ENCODE results near the gene PDCD7.
A peak's percentile ranks its signal among the peaks of the same experiment; 100 is the strongest.
"Not testable (repeated sequence)": the region's sequence is repeated elsewhere in the genome, so short reads cannot be mapped to it uniquely, and the experiment has no call there.

Gene PDCD7

GRCh38 chr15:65133548-65134200 is at the start of gene PDCD7:
Gene PDCD7, minus strand, starts transcription at chr15:65133808. Its CDS starts 27 bp downstream, at chr15:65133781.
- peak within 1 kb of the TSS; percentile 93 for H3K27ac Mint-ChIP-seq
- peaks cover 19% of the 10 kb centered on the region for H3K4me1 Mint-ChIP-seq (ENCODE audit: low read depth)
- peaks cover 10% of the 10 kb centered on the region for H3K36me3 Mint-ChIP-seq (ENCODE audit: low read depth)
- H3K4me3 Mint-ChIP-seq, result peak within 1 kb of the TSS; percentile 90
- no peaks in the 10 kb centered on the region for H3K27me3 Mint-ChIP-seq (ENCODE audit: low read depth)
- peaks cover 9% of the 10 kb centered on the region for H3K9me3 Mint-ChIP-seq
- DNase-seq (ENCODE audit: low spot score), result peak; percentile 84

- H3K27me3 Mint-ChIP-seq (ENCODE audit: low read depth), result no peaks in the 10 kb centered on the region
- no peak for DNase-seq (ENCODE audit: low spot score)
- H3K4me1 Mint-ChIP-seq (ENCODE audit: low read depth), result peaks cover 25% of the 10 kb centered on the region
- peak overlapping the region; percentile 26 for H3K27ac Mint-ChIP-seq
- H3K36me3 Mint-ChIP-seq (ENCODE audit: low read depth), result peaks cover 25% of the 10 kb centered on the region
- H3K9me3 Mint-ChIP-seq, result no peaks in the 10 kb centered on the region
- H3K4me3 Mint-ChIP-seq, result peak overlapping the region; percentile 96
These were observed 48.9 kb upstream of the PDCD7 start for GRCh38 chr15:65182538-65182937.

GRCh38 chr15:65181582-65182353 is 48.2 kb upstream of the PDCD7 start:
- H3K27ac Mint-ChIP-seq; DNase-seq (ENCODE audit: low spot score); H3K9me3 Mint-ChIP-seq; H3K27me3 Mint-ChIP-seq (ENCODE audit: low read depth): not testable (repeated sequence)
- Mint-ChIP-seq H3K4me3 (peak overlapping the region; percentile 41), H3K36me3 (ENCODE audit: low read depth) (peaks cover 29% of the 10 kb centered on the region), H3K4me1 (ENCODE audit: low read depth) (peaks cover 25% of the 10 kb centered on the region)

GRCh38 chr15:65180167-65180566 is 46.6 kb upstream of the PDCD7 start:
- H3K4me1 Mint-ChIP-seq (ENCODE audit: low read depth), result peaks cover 20% of the 10 kb centered on the region
- no peaks in the 10 kb centered on the region for H3K27me3 Mint-ChIP-seq (ENCODE audit: low read depth)
- no peak overlapping the region for H3K27ac Mint-ChIP-seq
- H3K9me3 Mint-ChIP-seq, result no peaks in the 10 kb centered on the region
- H3K36me3 Mint-ChIP-seq (ENCODE audit: low read depth), result peaks cover 34% of the 10 kb centered on the region
- no peak overlapping the region for H3K4me3 Mint-ChIP-seq
- DNase-seq (ENCODE audit: low spot score), result no peak

GRCh38 chr15:65177901-65178300 is 44.3 kb upstream of the PDCD7 start:
- Mint-ChIP-seq H3K4me1 (ENCODE audit: low read depth) (peaks cover 12% of the 10 kb centered on the region), H3K27me3 (ENCODE audit: low read depth) (no peaks in the 10 kb centered on the region), H3K4me3 (no peak overlapping the region), H3K27ac (no peak overlapping the region), H3K36me3 (ENCODE audit: low read depth) (peaks cover 32% of the 10 kb centered on the region), H3K9me3 (no peaks in the 10 kb centered on the region)
- DNase-seq (ENCODE audit: low spot score), result no peak

- H3K4me3 Mint-ChIP-seq, result no peak overlapping the region
- no peak overlapping the region for H3K27ac Mint-ChIP-seq
- H3K27me3 Mint-ChIP-seq (ENCODE audit: low read depth), result no peaks in the 10 kb centered on the region
- H3K36me3 Mint-ChIP-seq (ENCODE audit: low read depth), result peaks cover 44% of the 10 kb centered on the region
- H3K4me1 Mint-ChIP-seq (ENCODE audit: low read depth), result peaks cover 5% of the 10 kb centered on the region
- H3K9me3 Mint-ChIP-seq, result no peaks in the 10 kb centered on the region
- no peak for DNase-seq (ENCODE audit: low spot score)
These were observed 42.4 kb upstream of the PDCD7 start for GRCh38 chr15:65176056-65176455.

GRCh38 chr15:65175511-65175910 is 41.9 kb upstream of the PDCD7 start:
- Mint-ChIP-seq H3K36me3 (ENCODE audit: low read depth) (peaks cover 44% of the 10 kb centered on the region), H3K27me3 (ENCODE audit: low read depth) (no peaks in the 10 kb centered on the region), H3K27ac (no peak overlapping the region), H3K4me1 (ENCODE audit: low read depth) (peaks cover 5% of the 10 kb centered on the region), H3K9me3 (no peaks in the 10 kb centered on the region), H3K4me3 (no peak overlapping the region)
- no peak for DNase-seq (ENCODE audit: low spot score)

- H3K4me3 Mint-ChIP-seq, result no peak overlapping the region
- H3K9me3 Mint-ChIP-seq, result no peaks in the 10 kb centered on the region
- no peaks in the 10 kb centered on the region for H3K27me3 Mint-ChIP-seq (ENCODE audit: low read depth)
- no peaks in the 10 kb centered on the region for H3K4me1 Mint-ChIP-seq (ENCODE audit: low read depth)
- no peak overlapping the region for H3K27ac Mint-ChIP-seq
- peaks cover 40% of the 10 kb centered on the region for H3K36me3 Mint-ChIP-seq (ENCODE audit: low read depth)
- no peak for DNase-seq (ENCODE audit: low spot score)
These were observed 40.9 kb upstream of the PDCD7 start for GRCh38 chr15:65174509-65174908.

GRCh38 chr15:65172531-65172930 is 38.9 kb upstream of the PDCD7 start:
- Mint-ChIP-seq H3K27ac (no peak overlapping the region), H3K4me3 (no peak overlapping the region), H3K36me3 (ENCODE audit: low read depth) (peaks cover 32% of the 10 kb centered on the region), H3K27me3 (ENCODE audit: low read depth) (no peaks in the 10 kb centered on the region), H3K4me1 (ENCODE audit: low read depth) (no peaks in the 10 kb centered on the region), H3K9me3 (no peaks in the 10 kb centered on the region)
- no peak for DNase-seq (ENCODE audit: low spot score)

GRCh38 chr15:65171428-65171827 is 37.8 kb upstream of the PDCD7 start:
- Mint-ChIP-seq H3K4me3 (no peak overlapping the region), H3K4me1 (ENCODE audit: low read depth) (no peaks in the 10 kb centered on the region), H3K27ac (no peak overlapping the region), H3K27me3 (ENCODE audit: low read depth) (no peaks in the 10 kb centered on the region), H3K36me3 (ENCODE audit: low read depth) (peaks cover 32% of the 10 kb centered on the region), H3K9me3 (no peaks in the 10 kb centered on the region)
- no peak for DNase-seq (ENCODE audit: low spot score)

- Mint-ChIP-seq H3K27ac (no peak overlapping the region), H3K27me3 (ENCODE audit: low read depth) (no peaks in the 10 kb centered on the region), H3K4me3 (no peak overlapping the region), H3K36me3 (ENCODE audit: low read depth) (peaks cover 20% of the 10 kb centered on the region), H3K4me1 (ENCODE audit: low read depth) (no peaks in the 10 kb centered on the region), H3K9me3 (no peaks in the 10 kb centered on the region)
- no peak for DNase-seq (ENCODE audit: low spot score)
These were observed 32.3 kb upstream of the PDCD7 start for GRCh38 chr15:65165875-65166274.

- Mint-ChIP-seq H3K27me3 (ENCODE audit: low read depth) (no peaks in the 10 kb centered on the region), H3K27ac (no peak overlapping the region), H3K4me1 (ENCODE audit: low read depth) (no peaks in the 10 kb centered on the region), H3K9me3 (no peaks in the 10 kb centered on the region), H3K4me3 (no peak overlapping the region), H3K36me3 (ENCODE audit: low read depth) (peaks cover 22% of the 10 kb centered on the region)
- DNase-seq (ENCODE audit: low spot score), result no peak
These were observed 30.5 kb upstream of the PDCD7 start for GRCh38 chr15:65164139-65164538.

GRCh38 chr15:65163041-65163440 is 29.4 kb upstream of the PDCD7 start:
- Mint-ChIP-seq H3K4me1 (ENCODE audit: low read depth) (no peaks in the 10 kb centered on the region), H3K9me3 (no peaks in the 10 kb centered on the region), H3K27ac (no peak overlapping the region), H3K27me3 (ENCODE audit: low read depth) (no peaks in the 10 kb centered on the region), H3K36me3 (ENCODE audit: low read depth) (peaks cover 22% of the 10 kb centered on the region), H3K4me3 (no peak overlapping the region)
- no peak for DNase-seq (ENCODE audit: low spot score)

- H3K36me3 Mint-ChIP-seq (ENCODE audit: low read depth), result peaks cover 31% of the 10 kb centered on the region
- no peak for DNase-seq (ENCODE audit: low spot score)
- H3K4me1 Mint-ChIP-seq (ENCODE audit: low read depth), result peaks cover 1% of the 10 kb centered on the region
- H3K27me3 Mint-ChIP-seq (ENCODE audit: low read depth), result no peaks in the 10 kb centered on the region
- no peak overlapping the region for H3K4me3 Mint-ChIP-seq
- no peaks in the 10 kb centered on the region for H3K9me3 Mint-ChIP-seq
- no peak overlapping the region for H3K27ac Mint-ChIP-seq
These were observed 23.1 kb upstream of the PDCD7 start for GRCh38 chr15:65156692-65157091.
